ENCODE measurements around the gene HAUS7.

The HAUS7 gene

DNA sequence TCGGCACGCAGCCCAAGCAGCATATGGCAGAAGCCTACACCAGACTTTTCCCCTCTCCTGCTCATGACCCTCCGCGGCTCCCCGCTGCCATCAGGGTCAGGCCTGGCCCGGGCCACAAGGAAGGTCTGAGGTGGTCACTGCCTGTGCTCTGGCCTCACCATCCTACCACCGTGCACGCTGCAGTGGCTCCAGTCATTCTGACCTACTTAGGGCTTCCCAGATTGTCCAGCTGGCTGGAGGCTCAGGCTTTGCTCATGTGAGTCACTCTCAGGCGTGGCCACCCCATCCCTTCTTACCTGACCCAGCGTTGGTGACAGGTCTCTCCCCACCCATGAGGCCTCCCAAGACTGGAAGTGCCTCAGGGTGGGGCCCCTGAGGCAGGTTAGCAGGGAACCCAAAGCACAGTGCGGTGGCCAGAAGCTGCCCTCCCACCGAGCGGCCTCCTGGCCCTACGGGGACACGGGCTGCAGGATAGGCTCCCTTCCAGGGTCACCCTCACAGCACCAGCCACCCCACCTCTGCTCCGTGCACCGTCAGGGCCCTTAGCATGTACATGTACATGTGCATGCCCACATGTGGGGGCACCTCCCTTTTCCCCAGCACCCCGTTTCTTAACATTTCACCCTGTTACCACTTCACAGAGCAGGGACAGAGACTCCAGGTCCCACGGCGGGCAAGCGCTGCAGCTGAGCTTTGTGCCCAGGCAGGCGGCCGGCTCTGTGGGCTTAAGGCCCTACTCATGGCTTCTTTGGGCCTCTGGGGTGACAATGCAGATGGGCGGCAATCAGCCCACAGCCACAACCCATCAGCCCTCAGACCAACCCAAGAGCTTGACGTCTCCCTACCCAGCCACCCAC, 26.7 kb downstream of the HAUS7 start:
- in situ Hi-C loops (cut with MboI; ENCODE audit: low sequenced_read_pairs): no loop called here

DNA sequence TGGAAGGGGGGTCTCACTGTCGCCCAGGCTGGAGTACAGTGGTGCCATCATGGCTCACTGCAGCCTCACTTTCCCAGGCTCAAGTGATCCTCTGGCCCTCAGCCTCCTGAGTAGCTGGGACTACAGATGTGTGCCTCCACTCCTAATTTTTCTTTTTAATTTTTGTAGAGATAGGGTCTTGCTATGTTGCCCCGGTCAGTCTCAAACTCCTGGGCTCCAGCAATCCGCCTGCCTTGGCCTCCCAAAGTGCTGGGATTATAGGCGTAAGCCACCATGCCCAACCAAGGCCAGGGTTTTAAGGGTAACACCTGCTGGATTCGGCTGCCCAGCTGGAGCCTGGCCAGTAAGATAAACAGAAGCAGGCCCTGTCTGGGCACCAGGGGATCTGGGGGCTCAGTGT, 27.9 kb downstream of the HAUS7 start:
- in situ Hi-C loops (cut with MboI; ENCODE audit: low sequenced_read_pairs): no loop called here

GRCh38 chrX:153441981-153442380, 28.4 kb downstream of the HAUS7 start:
- in situ Hi-C loops (cut with MboI; ENCODE audit: low sequenced_read_pairs): no loop called here

GRCh38 chrX:153441296-153441695, 29.1 kb downstream of the HAUS7 start:
- in situ Hi-C loops (cut with MboI; ENCODE audit: low sequenced_read_pairs): no loop called here

DNA sequence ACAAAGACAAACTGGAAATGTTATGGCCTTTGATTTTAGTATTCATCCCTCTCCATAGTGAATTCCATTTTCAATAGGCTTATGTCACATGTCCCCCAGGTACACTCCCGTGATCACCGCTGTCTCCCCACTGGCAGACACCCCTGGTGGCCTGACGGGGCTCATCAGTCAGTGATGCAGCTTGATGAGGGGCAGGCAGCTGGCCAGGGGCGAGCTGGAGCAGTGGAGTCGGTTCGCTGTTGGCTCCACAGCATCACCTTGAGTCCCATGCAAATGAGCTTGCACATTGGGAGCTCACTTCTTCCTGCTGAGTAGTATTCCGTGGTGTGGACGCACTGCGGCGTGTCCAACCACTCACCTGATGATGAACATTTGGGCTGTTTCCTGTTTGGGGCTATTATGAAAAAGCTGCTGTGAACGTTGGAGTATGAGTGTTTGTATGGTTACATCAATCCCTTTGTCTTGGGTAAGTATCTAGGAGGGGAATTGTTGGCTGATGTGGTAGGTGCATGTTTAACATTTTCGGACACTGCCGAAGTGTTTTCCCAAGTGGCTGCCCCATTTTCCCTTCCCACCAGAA, 29.7 kb downstream of the HAUS7 start:
- in situ Hi-C loops (cut with MboI; ENCODE audit: low sequenced_read_pairs): no loop called here

DNA sequence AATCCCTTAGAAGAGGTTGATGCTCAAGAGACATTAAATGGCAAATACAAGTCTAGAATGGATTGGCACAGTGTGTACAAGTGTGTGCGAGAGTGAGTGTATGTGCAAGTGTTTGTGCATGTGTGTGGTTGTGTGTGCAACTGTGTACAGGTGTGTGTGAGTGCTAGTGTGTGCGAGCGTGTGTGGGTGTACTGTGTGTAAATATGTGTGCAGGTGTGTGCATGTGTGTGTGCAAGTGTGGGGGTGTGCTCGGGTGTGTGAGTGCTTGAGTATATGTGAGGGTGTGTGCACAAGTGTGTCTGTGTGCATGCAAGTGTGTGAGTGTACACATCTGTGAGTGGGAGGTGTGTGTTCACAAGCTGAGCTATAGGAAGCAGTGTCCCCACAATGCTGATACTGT, 30.4 kb downstream of the HAUS7 start:
- in situ Hi-C loops (cut with MboI; ENCODE audit: low sequenced_read_pairs): no loop called here

- in situ Hi-C loops (cut with MboI; ENCODE audit: low sequenced_read_pairs): no loop called here
Measured at GRCh38 chrX:153438532-153438931, 31.8 kb downstream of the HAUS7 start.

- in situ Hi-C loops (cut with MboI; ENCODE audit: low sequenced_read_pairs): no loop called here
Measured at GRCh38 chrX:153435845-153436244, 34.5 kb downstream of the HAUS7 start.

- in situ Hi-C loops (cut with MboI; ENCODE audit: low sequenced_read_pairs): no loop called here
Measured at GRCh38 chrX:153434801-153435200, 35.6 kb downstream of the HAUS7 start.

DNA sequence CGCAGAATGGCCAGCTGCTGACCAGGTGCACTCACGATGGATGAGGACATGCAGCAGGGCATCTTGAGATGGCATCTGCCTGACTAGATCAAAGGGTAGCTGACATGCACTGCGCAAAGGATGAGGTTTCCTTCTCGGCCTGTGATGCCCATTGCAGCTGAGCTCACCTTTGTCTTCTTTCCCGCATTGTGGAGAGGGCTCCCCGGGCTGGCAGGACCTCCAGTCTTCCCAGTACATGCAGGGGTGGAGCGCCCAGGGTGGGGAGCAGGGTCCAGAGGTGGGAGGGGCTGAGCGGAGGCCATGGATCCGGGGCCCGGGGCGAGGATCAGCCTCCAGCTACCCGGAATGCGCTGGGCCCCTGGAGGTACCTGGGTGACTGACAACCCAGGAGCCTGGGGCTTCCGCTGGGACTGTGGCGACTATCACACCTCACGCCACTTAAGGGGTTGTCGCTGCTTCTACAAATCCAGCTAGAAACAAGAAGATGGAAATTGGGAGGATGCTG, 36.5 kb downstream of the HAUS7 start:
- in situ Hi-C loops (cut with MboI; ENCODE audit: low sequenced_read_pairs): no loop called here

- in situ Hi-C loops (cut with MboI; ENCODE audit: low sequenced_read_pairs): no loop called here
Measured at GRCh38 chrX:153433161-153433680, 37.2 kb downstream of the HAUS7 start.

DNA sequence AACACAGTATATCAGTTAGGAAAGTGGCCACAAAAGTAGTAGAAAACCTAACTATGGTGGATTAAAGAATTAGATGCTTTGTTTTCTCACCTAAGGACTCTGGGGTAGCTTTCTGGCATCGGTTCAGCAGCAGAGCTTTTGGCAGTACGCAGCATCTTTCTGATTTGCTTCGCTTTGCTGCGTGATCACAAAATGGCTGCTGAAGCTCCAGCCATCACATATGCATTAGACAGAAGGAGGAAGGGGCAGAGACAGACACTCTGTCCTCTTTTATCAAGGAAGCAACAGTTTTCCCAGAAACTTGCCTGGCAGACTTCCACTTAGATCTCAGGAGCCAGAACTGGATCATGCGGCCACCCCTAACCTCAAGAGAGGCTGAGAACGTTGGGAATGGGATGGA, 39.6 kb downstream of the HAUS7 start:
- in situ Hi-C loops (cut with MboI; ENCODE audit: low sequenced_read_pairs): no loop called here

- in situ Hi-C loops (cut with MboI; ENCODE audit: low sequenced_read_pairs): no loop called here
Measured at GRCh38 chrX:153426204-153426603, 44.2 kb downstream of the HAUS7 start.

DNA sequence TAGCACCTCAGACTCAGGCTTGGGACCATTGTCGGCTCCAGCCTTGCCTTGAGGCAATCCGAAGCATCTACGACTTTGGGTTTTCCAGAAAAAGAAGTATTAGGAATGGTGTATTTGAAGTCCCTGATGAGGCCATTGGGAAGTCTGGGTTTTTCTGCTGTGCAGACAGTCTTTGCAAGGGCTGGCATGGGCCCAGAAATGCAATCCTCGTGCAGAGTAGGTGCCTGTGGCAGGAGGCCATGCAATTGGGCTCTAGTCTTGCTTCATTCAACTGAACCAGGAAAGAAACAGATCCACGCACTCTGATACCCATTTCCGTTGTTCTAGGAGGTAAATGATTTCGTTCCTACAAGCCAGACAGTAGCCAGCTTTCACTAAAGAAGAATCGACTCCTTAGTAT, 46.7 kb downstream of the HAUS7 start:
- in situ Hi-C loops (cut with MboI; ENCODE audit: low sequenced_read_pairs): no loop called here

DNA sequence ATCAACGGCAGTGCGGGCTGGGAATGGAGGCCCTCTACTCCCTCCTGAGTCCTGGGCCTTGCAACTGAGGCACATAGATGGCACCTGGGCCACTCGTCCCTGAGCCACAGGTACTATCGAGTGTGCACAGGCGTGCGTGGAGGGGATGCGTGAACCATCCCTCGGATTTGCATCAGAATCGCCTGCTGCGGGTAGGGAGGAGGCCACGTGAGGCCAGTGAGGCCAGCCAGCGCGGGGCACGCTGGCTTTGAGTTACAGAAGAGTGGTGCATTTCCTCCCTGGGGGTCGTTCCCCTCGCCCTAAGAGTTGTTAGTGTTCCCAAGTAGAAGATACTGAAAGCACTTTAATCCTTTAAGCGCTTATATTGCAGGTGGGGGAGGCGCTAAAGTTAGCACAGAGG, 48.5 kb downstream of the HAUS7 start:
- in situ Hi-C loops (cut with MboI; ENCODE audit: low sequenced_read_pairs): no loop called here

DNA sequence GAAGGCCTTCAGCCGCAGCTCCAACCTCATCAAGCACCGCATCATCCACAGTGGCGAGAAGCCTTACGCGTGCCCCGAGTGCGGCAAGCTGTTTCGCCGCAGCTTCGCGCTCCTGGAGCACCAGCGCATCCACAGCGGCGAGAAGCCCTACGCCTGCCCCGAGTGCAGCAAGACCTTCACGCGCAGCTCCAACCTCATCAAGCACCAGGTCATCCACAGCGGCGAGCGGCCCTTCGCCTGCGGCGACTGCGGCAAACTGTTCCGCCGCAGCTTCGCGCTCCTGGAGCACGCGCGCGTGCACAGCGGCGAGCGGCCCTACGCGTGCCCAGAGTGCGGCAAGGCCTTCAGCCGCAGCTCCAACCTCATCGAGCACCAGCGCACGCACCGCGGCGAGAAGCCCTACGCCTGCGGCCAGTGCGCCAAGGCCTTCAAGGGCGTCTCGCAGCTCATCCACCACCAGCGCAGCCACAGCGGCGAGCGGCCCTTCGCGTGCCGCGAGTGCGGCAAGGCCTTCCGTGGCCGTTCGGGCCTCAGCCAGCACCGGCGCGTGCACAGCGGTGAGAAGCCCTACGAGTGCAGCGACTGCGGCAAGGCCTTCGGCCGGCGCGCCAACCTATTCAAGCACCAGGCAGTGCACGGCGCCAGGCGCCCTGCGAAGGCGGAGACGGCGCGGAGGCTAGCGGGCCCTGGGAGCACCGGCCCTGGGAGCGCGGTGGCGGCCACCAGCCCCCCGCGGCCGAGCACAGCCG, 49.4 kb downstream of the HAUS7 start:
- in situ Hi-C loops (cut with MboI; ENCODE audit: low sequenced_read_pairs): no loop called here

DNA sequence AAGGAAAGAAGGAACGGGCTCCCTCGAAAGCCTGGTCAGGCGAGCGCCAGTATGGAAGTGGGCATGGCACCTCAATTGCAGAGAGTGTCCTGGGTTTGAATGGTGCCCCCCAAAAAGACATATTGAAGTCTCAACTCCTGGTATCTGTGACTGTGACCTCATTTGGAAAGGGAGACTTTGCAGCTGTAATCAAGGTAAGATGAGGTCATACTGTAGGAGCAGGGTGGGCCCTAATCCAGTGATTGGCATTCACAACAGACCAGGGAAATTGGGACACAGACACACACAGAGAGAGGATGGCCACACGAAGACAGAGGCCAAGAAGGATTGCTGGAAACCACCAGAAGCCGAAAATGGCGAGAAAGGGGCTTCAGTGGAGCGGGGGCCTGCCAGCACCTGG, 52.7 kb downstream of the HAUS7 start:
- in situ Hi-C loops (cut with MboI; ENCODE audit: low sequenced_read_pairs): no loop called here

- in situ Hi-C loops (cut with MboI; ENCODE audit: low sequenced_read_pairs): no loop called here
Measured at GRCh38 chrX:153416781-153417450, 53.5 kb downstream of the HAUS7 start.

DNA sequence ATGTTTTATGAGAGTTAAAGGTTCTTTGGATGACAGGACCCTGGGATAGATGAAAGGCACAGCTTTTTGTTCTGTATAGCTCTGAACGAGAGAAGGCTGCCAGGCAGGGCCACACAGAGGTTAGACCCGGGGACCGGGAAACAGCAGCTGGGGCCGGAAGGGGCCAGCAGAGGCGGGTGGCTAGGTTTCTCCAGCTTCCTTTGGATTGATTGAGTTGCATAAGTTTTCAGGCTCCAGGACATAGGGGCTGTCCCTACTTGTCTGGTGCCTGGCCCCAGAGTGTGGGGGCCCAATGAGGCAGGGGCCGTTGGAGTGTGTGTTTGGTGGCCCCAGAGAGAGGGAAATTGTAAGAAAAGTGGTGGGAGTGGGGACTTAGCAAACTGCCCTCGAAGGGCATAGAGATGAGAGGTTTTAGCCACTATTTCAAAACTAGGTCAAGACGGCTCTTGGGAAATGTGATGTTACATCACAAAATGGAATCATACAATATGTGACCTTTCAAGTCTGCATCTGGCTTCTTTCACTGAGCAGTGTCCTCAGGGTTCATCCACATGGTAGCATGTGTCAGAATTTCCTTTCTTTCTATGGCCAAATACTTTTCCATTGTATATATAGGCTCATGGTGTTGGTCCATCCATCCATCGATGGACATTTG, 55.4 kb downstream of the HAUS7 start:
- in situ Hi-C loops (cut with MboI; ENCODE audit: low sequenced_read_pairs): no loop called here

DNA sequence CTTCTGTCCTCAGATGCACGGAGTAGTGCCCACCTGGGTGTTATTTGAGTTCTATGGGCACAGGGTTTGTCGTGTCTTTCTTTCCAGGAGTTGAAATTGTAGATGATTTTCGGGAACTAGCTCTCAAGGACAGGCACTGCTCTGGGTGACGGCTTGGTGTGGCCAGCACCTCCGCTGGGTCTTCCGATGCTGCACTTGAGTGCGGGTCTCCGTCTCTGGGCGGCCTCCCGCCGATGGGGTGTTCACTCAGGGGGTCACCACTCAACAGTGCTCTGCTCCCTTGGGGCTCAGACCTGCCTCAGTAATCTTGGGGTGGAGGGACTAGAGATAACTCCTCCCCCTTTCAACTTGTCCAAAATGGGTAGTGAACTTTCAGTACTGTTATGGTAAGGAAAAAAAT, 56.6 kb downstream of the HAUS7 start:
- in situ Hi-C loops (cut with MboI; ENCODE audit: low sequenced_read_pairs): no loop called here
